ENCODE results near the gene GALNT18. TPM values are rescaled to one million over a fixed set of nuclear protein-coding genes. Genes with fewer than 3 reads are reported as not detected.

GALNT18 gene
- polyA plus RNA-seq, 1 donor from 2014 or later = 7.6 TPM

DNA sequence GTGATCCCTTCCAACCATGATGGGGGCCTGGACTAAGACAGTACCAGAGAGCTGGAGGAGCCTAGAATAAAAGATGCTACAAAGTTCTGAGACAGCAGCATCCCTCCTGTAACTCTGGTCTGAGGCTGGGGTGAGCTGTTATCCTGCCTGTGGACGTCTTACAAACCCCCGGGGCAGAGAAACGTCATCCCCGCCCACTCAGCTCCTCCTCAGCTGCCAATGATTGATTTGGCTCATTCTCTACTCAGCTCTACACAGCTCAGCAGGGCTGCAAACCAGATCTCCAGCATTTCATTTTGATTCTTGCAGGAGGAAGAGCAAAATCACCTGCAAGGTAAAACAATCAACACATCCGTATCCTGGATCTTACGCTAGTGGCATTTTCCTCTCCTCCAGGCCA is 324.2 kb downstream of the GALNT18 start:
- TF ChIP-seq REST (IDR thresholded peaks at IDR 0.05; ENCODE audit: borderline replicate concordance) = no peak
- TF ChIP-seq MXI1 (conservative IDR thresholded peaks at IDR 0.05; ENCODE audit: poor library complexity, severe bottlenecking) = no peak
- no peak for TF ChIP-seq RAD21 (conservative IDR thresholded peaks at IDR 0.05)
- no peak for TF ChIP-seq EP300 (conservative IDR thresholded peaks at IDR 0.05; ENCODE audit: poor library complexity, severe bottlenecking)
- no peak for TF ChIP-seq SMC3 (conservative IDR thresholded peaks at IDR 0.05; ENCODE audit: poor library complexity)
- TF ChIP-seq POLR2AphosphoS5 (IDR thresholded peaks at IDR 0.05) = no peak
- TF ChIP-seq TAF1 (IDR thresholded peaks at IDR 0.05; ENCODE audit: low read depth) = no peak
- TF ChIP-seq EZH2 (IDR thresholded peaks at IDR 0.05; ENCODE audit: borderline replicate concordance, insufficient read depth, low read length, poor library complexity, severe bottlenecking) = no peak
- H3K27me3 ChIP-seq (ENCODE audit: insufficient read depth, low read depth, low read length) = no peaks in the 10 kb centered on the region
- no peaks in the 10 kb centered on the region for H3K9me2 ChIP-seq (ENCODE audit: insufficient read depth, low read length)

DNA sequence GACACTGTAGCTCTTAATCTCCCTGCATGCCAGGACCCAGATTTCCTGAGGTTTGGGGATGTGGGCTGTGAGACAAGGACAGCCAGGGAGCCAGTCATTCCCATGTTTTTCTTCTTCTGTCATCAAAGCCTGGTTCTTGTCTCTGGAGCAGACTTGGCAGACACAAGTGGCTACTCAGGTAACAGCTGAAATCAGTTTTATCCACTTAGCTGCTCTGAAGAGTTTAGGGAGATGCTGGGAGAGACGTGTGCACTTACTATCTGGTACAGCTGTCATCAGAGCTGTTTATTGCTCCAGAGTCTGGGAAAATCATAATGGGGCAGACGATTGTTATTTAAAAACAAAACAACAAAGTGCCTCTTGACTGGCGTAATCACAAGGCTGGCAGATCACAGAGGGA is 325.4 kb downstream of the GALNT18 start:
- Histone ChIP-seq H4K20me1 (ENCODE audit: insufficient read depth) (no peaks in the 10 kb centered on the region), H3F3A (ENCODE audit: insufficient read depth, low read length, poor library complexity, severe bottlenecking) (no peaks in the 10 kb centered on the region), H3K4me3 (ENCODE audit: low read length) (no peak overlapping the region), H3K9me3 (ENCODE audit: low read length) (no peaks in the 10 kb centered on the region), H3K9me2 (ENCODE audit: insufficient read depth, low read length) (no peaks in the 10 kb centered on the region), H3K27me3 (ENCODE audit: insufficient read depth, low read depth, low read length) (no peaks in the 10 kb centered on the region), H3K9ac (ENCODE audit: low read length) (no peak overlapping the region), H3K27ac (ENCODE audit: low read length) (no peak overlapping the region), H3K36me3 (ENCODE audit: insufficient read depth, low read length) (no peaks in the 10 kb centered on the region), H3K79me2 (replicated peaks; ENCODE audit: insufficient read depth, low read length) (no peaks in the 10 kb centered on the region), H3K4me2 (ENCODE audit: low read length) (no peak overlapping the region), H2AFZ (ENCODE audit: low read depth, low read length) (no peak overlapping the region)
- no peak for TF ChIP-seq REST (IDR thresholded peaks at IDR 0.05; ENCODE audit: borderline replicate concordance)
- TF ChIP-seq, protein P1, sequence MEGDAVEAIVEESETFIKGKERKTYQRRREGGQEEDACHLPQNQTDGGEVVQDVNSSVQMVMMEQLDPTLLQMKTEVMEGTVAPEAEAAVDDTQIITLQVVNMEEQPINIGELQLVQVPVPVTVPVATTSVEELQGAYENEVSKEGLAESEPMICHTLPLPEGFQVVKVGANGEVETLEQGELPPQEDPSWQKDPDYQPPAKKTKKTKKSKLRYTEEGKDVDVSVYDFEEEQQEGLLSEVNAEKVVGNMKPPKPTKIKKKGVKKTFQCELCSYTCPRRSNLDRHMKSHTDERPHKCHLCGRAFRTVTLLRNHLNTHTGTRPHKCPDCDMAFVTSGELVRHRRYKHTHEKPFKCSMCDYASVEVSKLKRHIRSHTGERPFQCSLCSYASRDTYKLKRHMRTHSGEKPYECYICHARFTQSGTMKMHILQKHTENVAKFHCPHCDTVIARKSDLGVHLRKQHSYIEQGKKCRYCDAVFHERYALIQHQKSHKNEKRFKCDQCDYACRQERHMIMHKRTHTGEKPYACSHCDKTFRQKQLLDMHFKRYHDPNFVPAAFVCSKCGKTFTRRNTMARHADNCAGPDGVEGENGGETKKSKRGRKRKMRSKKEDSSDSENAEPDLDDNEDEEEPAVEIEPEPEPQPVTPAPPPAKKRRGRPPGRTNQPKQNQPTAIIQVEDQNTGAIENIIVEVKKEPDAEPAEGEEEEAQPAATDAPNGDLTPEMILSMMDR (IDR thresholded peaks at IDR 0.05; ENCODE audit: poor library complexity, severe bottlenecking) = no peak
- TF ChIP-seq SMC3 (conservative IDR thresholded peaks at IDR 0.05; ENCODE audit: poor library complexity) = no peak
- TF ChIP-seq POLR2AphosphoS5 (IDR thresholded peaks at IDR 0.05) = no peak
- no peak for TF ChIP-seq EP300 (conservative IDR thresholded peaks at IDR 0.05; ENCODE audit: poor library complexity, severe bottlenecking)
- TF ChIP-seq EZH2 (IDR thresholded peaks at IDR 0.05; ENCODE audit: borderline replicate concordance, insufficient read depth, low read length, poor library complexity, severe bottlenecking) = no peak

More for the DNA sequence above, 324.2 kb downstream of the GALNT18 start:
- no peaks in the 10 kb centered on the region for H3F3A ChIP-seq (ENCODE audit: insufficient read depth, low read length, poor library complexity, severe bottlenecking)
- no peak overlapping the region for H3K27ac ChIP-seq (ENCODE audit: low read length)
- no peaks in the 10 kb centered on the region for H3K36me3 ChIP-seq (ENCODE audit: insufficient read depth, low read length)
- no peak overlapping the region for H3K4me3 ChIP-seq (ENCODE audit: low read length)
- no peaks in the 10 kb centered on the region for H3K9me3 ChIP-seq (ENCODE audit: low read length)
- no peak overlapping the region for H3K4me2 ChIP-seq (ENCODE audit: low read length)
- H4K20me1 ChIP-seq (ENCODE audit: insufficient read depth) = no peaks in the 10 kb centered on the region
- no peak overlapping the region for H3K9ac ChIP-seq (ENCODE audit: low read length)
- H2AFZ ChIP-seq (ENCODE audit: low read depth, low read length) = no peak overlapping the region
- no peaks in the 10 kb centered on the region for H3K79me2 ChIP-seq (replicated peaks; ENCODE audit: insufficient read depth, low read length)

All from neural cell (in vitro differentiated cells).